ENCODE measurements around the gene TRERF1.

DNA sequence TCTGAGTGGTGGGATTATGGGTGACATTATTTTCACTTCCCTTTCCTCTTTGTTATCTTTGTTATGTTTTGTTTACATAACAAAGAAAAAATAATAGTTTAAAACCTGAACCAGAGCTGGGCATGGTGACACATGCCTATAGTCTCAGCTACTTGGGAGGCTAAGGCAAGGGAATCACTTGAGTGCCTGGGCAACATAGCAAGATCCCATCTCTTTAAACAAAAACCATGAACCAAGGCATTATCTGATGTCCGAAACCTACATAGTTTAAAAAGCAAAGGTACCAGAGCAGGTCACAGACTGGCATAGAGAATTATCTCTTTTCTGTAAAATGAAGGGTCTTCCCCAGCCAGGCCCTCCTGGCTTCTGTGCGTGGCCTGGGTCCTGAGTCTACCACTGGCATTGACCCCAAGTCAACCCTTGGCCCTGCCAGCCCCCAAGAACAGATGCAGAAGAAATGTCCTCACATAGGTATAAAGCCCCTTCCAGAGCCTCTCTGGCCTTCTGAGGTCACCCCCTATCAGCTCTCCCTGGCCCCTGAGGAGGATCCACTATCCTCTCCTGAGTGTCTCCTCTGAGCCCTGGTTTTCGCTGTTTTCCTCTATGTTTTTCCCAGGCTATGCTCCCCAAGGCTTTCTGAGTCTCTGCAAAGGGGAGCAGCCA, 81.3 kb downstream of the TRERF1 start:
- TF ChIP-seq EZH2 (IDR thresholded peaks at IDR 0.05) (no peak), POLR2AphosphoS5 (IDR thresholded peaks at IDR 0.05; ENCODE audit: borderline replicate concordance, low read depth, low read length) (no peak), FOXP2 (optimal IDR thresholded peaks at IDR 0.05; ENCODE audit: control extremely low read depth, extremely low read length, insufficient read depth) (no peak)

Data from SK-N-MC (cell line).